Pancreas (tissue), 10 donors: Measurements from ENCODE around the gene CFAP100. TPM values are rescaled to one million over a fixed set of nuclear protein-coding genes. Genes with fewer than 3 reads are reported as not detected.

Experiments
- ATAC-seq, 4 donors: fragments of 200-7000 bp; cut with Tn5 transposase; one replicate each; pipeline versions ENCODE4 v1.8.0 to v1.9.1; 2020; ENCODE audit warnings: mild to moderate bottlenecking in 4 of 4, moderate library complexity in 4 of 4
- DNase-seq, 6 donors: peaks; one replicate each; pipeline ENCODE4 v3.0.0-alpha.2; 2020
- FAIRE-seq: peaks from 2 replicates; lab custom pipeline; 2012; peaks lifted over from hg19 to GRCh38; lab: Jason Lieb, UNC
- H3K27ac ChIP-seq, 4 donors: fragments of 200-600 bp; sonication (generic); 1 replicate in 3 of 4; 2 replicates in 1 of 4; pipeline versions ENCODE4 v1.5.0 to v1.8.0; 2020
- H3K27me3 ChIP-seq, 4 donors: fragments of 200-600 bp; one replicate each; pipeline ENCODE4 v1.8.0; 2021
- H3K36me3 ChIP-seq, 3 donors: fragments of 200-600 bp; sonication (generic) in 1 of 3; one replicate each; pipeline versions ENCODE4 v1.5.0 to v1.8.0; 2020 to 2021
- H3K4me1 ChIP-seq, 3 donors: fragments of 200-600 bp; one replicate each; pipeline ENCODE4 v1.8.0; 2021
- H3K4me3 ChIP-seq, 4 donors: fragments of 200-600 bp; sonication (generic) in 2 of 4; one replicate each; pipeline versions ENCODE4 v1.5.0 to v1.8.0; 2020 to 2021
- H3K9me3 ChIP-seq, 4 donors: fragments of 200-600 bp; one replicate each; pipeline ENCODE4 v1.8.0; 2021
- WGBS, 2 donors: extraction: QIAGEN DNeasy Blood & Tissue Kit; methylation state at CpG; one replicate each; pipeline ENCODE4 v1.1.7; 2013; 5-methylcytosine and 5-hydroxymethylcytosine counted together
- intact Hi-C, 3 donors: fragments of 100-400 bp; cut with DNase I; formaldehyde crosslinking; loops; one replicate each; pipeline versions ENCODE4 v1.11.1 to v1.14.2; 2022
- polyA plus RNA-seq, 2 donors: library from polyadenylated mRNA; stranded (reverse); fragments of 200-250 nt; gene quantifications; one replicate each; pipeline ENCODE4 v1.2.3, GENCODE V29; 2013
- total RNA-seq, 6 donors: library from RNA; stranded (reverse); fragmentation: NEBNext Ultra II Directional in 4 of 6; extraction: Animal tissue kit (Norgen Biotek cat#: 25700) in 4 of 6; gene quantifications; one replicate each; pipeline versions ENCODE4 v1.2.1 to v1.2.4, GENCODE V29; 2021 to 2023
- TF ChIP-seq, protein P1 (sequence below), 4 donors: fragments of 200-600 bp; sonication (generic) in 3 of 4; IDR thresholded peaks; one replicate each; pipeline versions ENCODE4 v1.5.0 to v1.8.0; 2021; ENCODE audit warnings: antibody characterized with exemption in 4 of 4
- donor health status: healthy with polysubstance abuse.
- donor health status: DM: no; HTN: no; CAD: no; lungs with moderate emphysema.
- donor health status: DM: no; HTN: no; CAD: no.
- donor health status: control.
- donor health status: control.
- donor health status: Bipolar disorder and iron deficiency.
- donor health status: DM: yes; HTN: yes; CAD: no.
- donor health status: DM: no; HTN: no; CAD: no.
- donor health status: DM: no; HTN: no; CAD: no.
- donor health status: DM: yes; HTN: yes; CAD: no.

The CFAP100 gene
- total and polyA plus RNA-seq, 8 donors = not detected

- H3K27ac ChIP-seq = peak overlapping the region in 2 of 4 donors; percentile 55 to 57
- whole genome bisulfite sequencing, 2 donors = 93 to 94% methylated on average over 8 of the region's 8 CpGs
- TF ChIP-seq, protein P1, sequence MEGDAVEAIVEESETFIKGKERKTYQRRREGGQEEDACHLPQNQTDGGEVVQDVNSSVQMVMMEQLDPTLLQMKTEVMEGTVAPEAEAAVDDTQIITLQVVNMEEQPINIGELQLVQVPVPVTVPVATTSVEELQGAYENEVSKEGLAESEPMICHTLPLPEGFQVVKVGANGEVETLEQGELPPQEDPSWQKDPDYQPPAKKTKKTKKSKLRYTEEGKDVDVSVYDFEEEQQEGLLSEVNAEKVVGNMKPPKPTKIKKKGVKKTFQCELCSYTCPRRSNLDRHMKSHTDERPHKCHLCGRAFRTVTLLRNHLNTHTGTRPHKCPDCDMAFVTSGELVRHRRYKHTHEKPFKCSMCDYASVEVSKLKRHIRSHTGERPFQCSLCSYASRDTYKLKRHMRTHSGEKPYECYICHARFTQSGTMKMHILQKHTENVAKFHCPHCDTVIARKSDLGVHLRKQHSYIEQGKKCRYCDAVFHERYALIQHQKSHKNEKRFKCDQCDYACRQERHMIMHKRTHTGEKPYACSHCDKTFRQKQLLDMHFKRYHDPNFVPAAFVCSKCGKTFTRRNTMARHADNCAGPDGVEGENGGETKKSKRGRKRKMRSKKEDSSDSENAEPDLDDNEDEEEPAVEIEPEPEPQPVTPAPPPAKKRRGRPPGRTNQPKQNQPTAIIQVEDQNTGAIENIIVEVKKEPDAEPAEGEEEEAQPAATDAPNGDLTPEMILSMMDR (IDR thresholded peaks at IDR 0.05) = no peak
- DNase-seq = no peak
- no peak overlapping the region for H3K4me3 ChIP-seq
- FAIRE-seq = no peak
- no peaks in the 10 kb centered on the region for H3K27me3 ChIP-seq
- H3K9me3 ChIP-seq = no peaks in the 10 kb centered on the region
- ATAC-seq = no peak
- peaks cover 0 to 20% (median 0%) of the 10 kb centered on the region in 3 donors for H3K4me1 ChIP-seq
- H3K36me3 ChIP-seq = peaks cover 0 to 18% (median 8%) of the 10 kb centered on the region in 3 donors
- intact Hi-C loops = no loop called here
Measured at GRCh38 chr3:126448893-126449180, 54.1 kb downstream of the CFAP100 start.

GRCh38 chr3:126449621-126450051 is 54.9 kb downstream of the CFAP100 start:
- Histone ChIP-seq H3K27ac (peak overlapping the region in 2 of 4 donors; percentile 55 to 57), H3K9me3 (no peaks in the 10 kb centered on the region), H3K27me3 (no peaks in the 10 kb centered on the region), H3K36me3 (peaks cover 0 to 18% (median 8%) of the 10 kb centered on the region in 3 donors), H3K4me3 (no peak overlapping the region), H3K4me1 (peaks cover 0 to 20% (median 0%) of the 10 kb centered on the region in 3 donors)
- FAIRE-seq (no peak), DNase-seq (peak in 3 of 6 donors; percentile 24 to 81 (median 54)), ATAC-seq (peak; percentile 49 to 87 (median 78))
- TF ChIP-seq, protein P1 (IDR thresholded peaks at IDR 0.05) = no peak
- intact Hi-C loops = no loop called here
- WGBS, 2 donors = 30 to 56% methylated on average over 11 of the region's 11 CpGs

GRCh38 chr3:126450219-126450618 is 55.5 kb downstream of the CFAP100 start:
- DNase-seq = no peak
- no peak for ATAC-seq
- TF ChIP-seq, protein P1 (IDR thresholded peaks at IDR 0.05) = no peak
- FAIRE-seq = no peak
- Histone ChIP-seq H3K27ac (peak overlapping the region in 2 of 4 donors; percentile 55 to 57), H3K27me3 (no peaks in the 10 kb centered on the region), H3K4me1 (peaks cover 0 to 20% (median 0%) of the 10 kb centered on the region in 3 donors), H3K36me3 (peaks cover 0 to 18% (median 8%) of the 10 kb centered on the region in 3 donors), H3K9me3 (no peaks in the 10 kb centered on the region), H3K4me3 (no peak overlapping the region)
- WGBS, 2 donors = 77 to 85% methylated on average over 9 of the region's 9 CpGs
- intact Hi-C loops = no loop called here

DNA sequence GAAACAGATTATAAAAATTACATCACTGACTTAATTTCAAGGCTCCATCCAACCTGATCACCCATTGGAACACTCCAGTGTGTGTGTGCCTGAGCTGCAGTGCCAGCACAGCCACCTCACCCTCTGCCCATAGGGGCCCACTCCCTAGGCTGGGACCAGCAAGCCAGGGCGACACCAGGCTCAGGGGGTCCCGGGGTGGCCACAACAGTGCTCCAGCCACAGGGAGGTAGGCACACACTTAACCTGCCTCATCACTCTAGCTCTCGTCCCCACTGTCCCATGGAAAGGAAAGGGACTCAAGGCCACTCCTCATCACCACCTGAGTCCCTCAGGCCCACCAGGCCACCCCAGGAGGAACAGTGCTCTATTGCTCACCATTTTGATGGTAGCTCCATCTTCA is 56.0 kb downstream of the CFAP100 start:
- TF ChIP-seq, protein P1 (IDR thresholded peaks at IDR 0.05) = no peak
- intact Hi-C loops = no loop called here
- H3K4me1 ChIP-seq = peaks cover 0 to 17% (median 0%) of the 10 kb centered on the region in 3 donors
- DNase-seq (no peak), ATAC-seq (no peak), FAIRE-seq (no peak)
- H3K36me3 ChIP-seq = peaks cover 0 to 18% (median 8%) of the 10 kb centered on the region in 3 donors
- H3K27ac ChIP-seq = peak overlapping the region in 2 of 4 donors; percentile 55 to 57
- H3K27me3 ChIP-seq = no peaks in the 10 kb centered on the region
- H3K9me3 ChIP-seq = no peaks in the 10 kb centered on the region
- 98 to 100% methylated on average over 3 of the region's 3 CpGs for WGBS, 2 donors
- H3K4me3 ChIP-seq = no peak overlapping the region

GRCh38 chr3:126451511-126451910 is 56.8 kb downstream of the CFAP100 start:
- Histone ChIP-seq H3K4me3 (no peak overlapping the region), H3K27ac (no peak overlapping the region), H3K4me1 (peaks cover 0 to 16% (median 0%) of the 10 kb centered on the region in 3 donors), H3K9me3 (no peaks in the 10 kb centered on the region), H3K36me3 (peaks cover 0 to 18% (median 8%) of the 10 kb centered on the region in 3 donors), H3K27me3 (no peaks in the 10 kb centered on the region)
- TF ChIP-seq, protein P1 (IDR thresholded peaks at IDR 0.05) = no peak
- DNase-seq (peak in 1 of 6 donors; percentile 8), ATAC-seq (no peak), FAIRE-seq (no peak)
- intact Hi-C loops = no loop called here
- WGBS, 2 donors = 76 to 84% methylated on average over 12 of the region's 12 CpGs
